ENCODE results near the gene LIMA1. TPM values are rescaled to one million over a fixed set of nuclear protein-coding genes. Genes with fewer than 3 reads are reported as not detected.
"Not testable (repeated sequence)": the region's sequence is repeated elsewhere in the genome, so short reads cannot be mapped to it uniquely, and the experiment has no call there.

Gene LIMA1
- 14.3 TPM for total RNA-seq (ENCODE audit: unreplicated experiment)
- long read RNA-seq, partial matches to known transcripts = 2 of 6 reads
- long read RNA-seq, other reads (novel, unspliced or antisense) = 1 of 6 reads

- Mint-ChIP-seq H3K27ac (ENCODE audit: unreplicated experiment) (peak within 1 kb of the TSS; percentile 61), H3K4me3 (ENCODE audit: unreplicated experiment) (peak within 1 kb of the TSS; percentile 99), H3K4me1 (ENCODE audit: unreplicated experiment) (peaks cover 12% of the 10 kb centered on the region), H3K36me3 (ENCODE audit: low read depth, unreplicated experiment) (no peaks in the 10 kb centered on the region), H3K27me3 (ENCODE audit: unreplicated experiment) (peaks cover 2% of the 10 kb centered on the region), H3K9me3 (ENCODE audit: unreplicated experiment) (no peaks in the 10 kb centered on the region)
- TF ChIP-seq CTCF (IDR thresholded peaks at IDR 0.05; ENCODE audit: unreplicated experiment) = no peak
- DNase-seq (ENCODE audit: low spot score) = peak; percentile 91
These were observed at the start of gene LIMA1 for GRCh38 chr12:50283229-50283923. Gene LIMA1 (minus strand): TSS chr12:50283520. CDS start chr12:50248751, 34,769 bp downstream.

GRCh38 chr12:50331745-50332144 is 48.4 kb upstream of the LIMA1 start:
- H3K4me1 Mint-ChIP-seq (ENCODE audit: unreplicated experiment) = no peaks in the 10 kb centered on the region
- no peak overlapping the region for H3K4me3 Mint-ChIP-seq (ENCODE audit: unreplicated experiment)
- no peak for TF ChIP-seq CTCF (IDR thresholded peaks at IDR 0.05; ENCODE audit: unreplicated experiment)
- H3K9me3 Mint-ChIP-seq (ENCODE audit: unreplicated experiment) = no peaks in the 10 kb centered on the region
- no peak overlapping the region for H3K27ac Mint-ChIP-seq (ENCODE audit: unreplicated experiment)
- H3K27me3 Mint-ChIP-seq (ENCODE audit: unreplicated experiment) = no peaks in the 10 kb centered on the region
- no peaks in the 10 kb centered on the region for H3K36me3 Mint-ChIP-seq (ENCODE audit: low read depth, unreplicated experiment)
- DNase-seq (ENCODE audit: low spot score) = no peak

- not testable (repeated sequence) for DNase-seq (ENCODE audit: low spot score); H3K4me1 Mint-ChIP-seq (ENCODE audit: unreplicated experiment); H3K27ac Mint-ChIP-seq (ENCODE audit: unreplicated experiment); H3K27me3 Mint-ChIP-seq (ENCODE audit: unreplicated experiment); H3K4me3 Mint-ChIP-seq (ENCODE audit: unreplicated experiment); H3K36me3 Mint-ChIP-seq (ENCODE audit: low read depth, unreplicated experiment); H3K9me3 Mint-ChIP-seq (ENCODE audit: unreplicated experiment)
These were observed 45.3 kb upstream of the LIMA1 start for GRCh38 chr12:50328664-50329063.

GRCh38 chr12:50326590-50327284 is 43.4 kb upstream of the LIMA1 start:
- Mint-ChIP-seq H3K27ac (ENCODE audit: unreplicated experiment) (no peak overlapping the region), H3K4me3 (ENCODE audit: unreplicated experiment) (no peak overlapping the region), H3K4me1 (ENCODE audit: unreplicated experiment) (no peaks in the 10 kb centered on the region), H3K36me3 (ENCODE audit: low read depth, unreplicated experiment) (no peaks in the 10 kb centered on the region), H3K9me3 (ENCODE audit: unreplicated experiment) (no peaks in the 10 kb centered on the region), H3K27me3 (ENCODE audit: unreplicated experiment) (no peaks in the 10 kb centered on the region)
- DNase-seq (ENCODE audit: low spot score) = no peak
- TF ChIP-seq CTCF (IDR thresholded peaks at IDR 0.05; ENCODE audit: unreplicated experiment) = no peak

GRCh38 chr12:50325890-50326391 is 42.6 kb upstream of the LIMA1 start:
- H3K4me3 Mint-ChIP-seq (ENCODE audit: unreplicated experiment) = no peak overlapping the region
- no peaks in the 10 kb centered on the region for H3K27me3 Mint-ChIP-seq (ENCODE audit: unreplicated experiment)
- no peak for TF ChIP-seq CTCF (IDR thresholded peaks at IDR 0.05; ENCODE audit: unreplicated experiment)
- DNase-seq (ENCODE audit: low spot score) = no peak
- no peaks in the 10 kb centered on the region for H3K36me3 Mint-ChIP-seq (ENCODE audit: low read depth, unreplicated experiment)
- no peaks in the 10 kb centered on the region for H3K9me3 Mint-ChIP-seq (ENCODE audit: unreplicated experiment)
- H3K27ac Mint-ChIP-seq (ENCODE audit: unreplicated experiment) = no peak overlapping the region
- H3K4me1 Mint-ChIP-seq (ENCODE audit: unreplicated experiment) = no peaks in the 10 kb centered on the region

GRCh38 chr12:50324770-50325169 is 41.5 kb upstream of the LIMA1 start:
- DNase-seq (ENCODE audit: low spot score); H3K4me1 Mint-ChIP-seq (ENCODE audit: unreplicated experiment); H3K9me3 Mint-ChIP-seq (ENCODE audit: unreplicated experiment); H3K36me3 Mint-ChIP-seq (ENCODE audit: low read depth, unreplicated experiment); H3K27ac Mint-ChIP-seq (ENCODE audit: unreplicated experiment); H3K27me3 Mint-ChIP-seq (ENCODE audit: unreplicated experiment); H3K4me3 Mint-ChIP-seq (ENCODE audit: unreplicated experiment): not testable (repeated sequence)

GRCh38 chr12:50324077-50324476 is 40.8 kb upstream of the LIMA1 start:
- not testable (repeated sequence) for DNase-seq (ENCODE audit: low spot score); H3K27ac Mint-ChIP-seq (ENCODE audit: unreplicated experiment); H3K9me3 Mint-ChIP-seq (ENCODE audit: unreplicated experiment); H3K36me3 Mint-ChIP-seq (ENCODE audit: low read depth, unreplicated experiment); H3K27me3 Mint-ChIP-seq (ENCODE audit: unreplicated experiment); H3K4me1 Mint-ChIP-seq (ENCODE audit: unreplicated experiment); H3K4me3 Mint-ChIP-seq (ENCODE audit: unreplicated experiment)

Measured in endothelial cell (in vitro differentiated cells).